ENCODE results near the gene TNFAIP1. TPM values are rescaled to one million over a fixed set of nuclear protein-coding genes. Genes with fewer than 3 reads are reported as not detected.
A peak's percentile ranks its signal among the peaks of the same experiment; 100 is the strongest.

Gene TNFAIP1, protein sequence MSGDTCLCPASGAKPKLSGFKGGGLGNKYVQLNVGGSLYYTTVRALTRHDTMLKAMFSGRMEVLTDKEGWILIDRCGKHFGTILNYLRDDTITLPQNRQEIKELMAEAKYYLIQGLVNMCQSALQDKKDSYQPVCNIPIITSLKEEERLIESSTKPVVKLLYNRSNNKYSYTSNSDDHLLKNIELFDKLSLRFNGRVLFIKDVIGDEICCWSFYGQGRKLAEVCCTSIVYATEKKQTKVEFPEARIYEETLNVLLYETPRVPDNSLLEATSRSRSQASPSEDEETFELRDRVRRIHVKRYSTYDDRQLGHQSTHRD
- total RNA-seq (10 to 100 TPM; 35.0 to 59.6 TPM), polyA plus RNA-seq (10 to 100 TPM; 17.7 to 36.9 TPM)
- long read RNA-seq, donor 1, transcript TNFAIP1-201 (7 exons, 3,627 nt) = major isoform, 8 of 8 reads
- long read RNA-seq, donor 1, partial matches to known transcripts = 0 of 8 reads
- long read RNA-seq, donor 1, other reads (novel, unspliced or antisense) = 0 of 8 reads
- long read RNA-seq, donor 2, partial matches to known transcripts = 0 of 2 reads
- long read RNA-seq, donor 2, other reads (novel, unspliced or antisense) = 0 of 2 reads
- long read RNA-seq, donor 3, partial matches to known transcripts = 0 of 5 reads
- long read RNA-seq, donor 3, other reads (novel, unspliced or antisense) = 0 of 5 reads
- long read RNA-seq, donor 4, partial matches to known transcripts = 0 of 2 reads
- long read RNA-seq, donor 4, other reads (novel, unspliced or antisense) = 0 of 2 reads
- long read RNA-seq, donor 5, transcript TNFAIP1-201 (7 exons, 3,627 nt) = major isoform, 7 of 116 reads
- long read RNA-seq, donor 5, partial matches to known transcripts = 81 of 116 reads
- long read RNA-seq, donor 5, other reads (novel, unspliced or antisense) = 25 of 116 reads

DNA sequence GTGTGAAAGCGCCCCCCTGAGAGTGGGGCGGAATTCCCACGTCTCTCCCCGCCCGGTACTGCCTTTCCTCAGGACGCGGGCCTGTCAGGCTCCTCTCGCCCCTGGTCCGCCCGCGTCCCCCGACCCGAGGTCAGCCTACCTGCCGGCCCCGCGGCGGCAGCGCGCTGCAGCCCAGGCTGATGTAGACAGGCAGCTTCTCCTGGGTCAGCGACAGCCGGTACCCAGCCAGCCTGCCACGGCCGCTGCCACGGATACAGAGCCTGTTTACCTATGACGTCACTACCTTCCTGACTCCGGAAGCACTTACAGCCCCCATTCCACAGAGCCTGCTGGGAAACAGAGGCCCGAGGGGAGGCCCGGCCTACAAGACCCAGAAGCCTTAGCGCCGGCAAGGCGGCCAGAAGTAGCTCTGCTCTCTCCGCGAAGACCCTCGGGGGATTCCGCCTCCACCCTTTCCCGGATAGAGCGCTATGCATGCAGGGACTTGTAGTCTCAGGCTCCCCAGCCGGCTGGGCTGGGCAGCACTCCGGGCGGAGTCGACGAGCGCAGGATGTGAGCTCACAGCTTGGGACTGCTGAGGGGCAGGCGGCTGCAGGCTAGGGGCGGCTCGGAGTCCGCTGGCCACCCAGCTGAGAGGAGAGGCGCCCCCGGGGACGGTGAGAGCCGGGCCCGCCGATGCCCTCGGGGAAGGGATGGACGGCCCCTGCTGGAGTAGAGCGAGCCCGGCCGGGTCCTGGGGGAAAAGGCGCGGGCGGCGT lies at the start of gene TNFAIP1, which contains the start of gene IFT20:
TNFAIP1 (plus strand) TSS at position 561 of the 758 bp plus-strand sequence. CDS start 3,761 bp downstream, outside the sequence.
IFT20 (minus strand) TSS at position 272 of the 758 bp plus-strand sequence. CDS start 3,487 bp downstream, outside the sequence.
- ATAC-seq (ENCODE audit: insufficient read depth, low FRiP score) = peak; percentile 95
- Histone ChIP-seq H3K9ac (ENCODE audit: insufficient read depth in 1 of 2, low read length in 2 of 2) (peak within 1 kb of the TSS; percentile 91 to 97), H3K27ac (ENCODE audit: low read depth in 1 of 2, low read length in 1 of 2) (peak within 1 kb of the TSS; percentile 93 to 97), H3K27me3 (ENCODE audit: control insufficient read depth in 3 of 3, insufficient read depth in 3 of 3, low read length in 2 of 3) (no peaks in the 10 kb centered on the region), H3K36me3 (ENCODE audit: control insufficient read depth in 4 of 4, insufficient read depth in 4 of 4, low read length in 4 of 4) (peaks cover 0 to 24% (median 12%) of the 10 kb centered on the region in 4 donors), H3K4me3 (peak within 1 kb of the TSS; percentile 86), H3K4me1 (ENCODE audit: control insufficient read depth in 5 of 5, insufficient read depth in 5 of 5, low read length in 5 of 5) (peaks cover 4 to 24% (median 6%) of the 10 kb centered on the region in 5 donors), H3K9me3 (ENCODE audit: control insufficient read depth in 4 of 4, insufficient read depth in 3 of 4, low read length in 3 of 4) (no peaks in the 10 kb centered on the region)
- TF ChIP-seq, protein P1, sequence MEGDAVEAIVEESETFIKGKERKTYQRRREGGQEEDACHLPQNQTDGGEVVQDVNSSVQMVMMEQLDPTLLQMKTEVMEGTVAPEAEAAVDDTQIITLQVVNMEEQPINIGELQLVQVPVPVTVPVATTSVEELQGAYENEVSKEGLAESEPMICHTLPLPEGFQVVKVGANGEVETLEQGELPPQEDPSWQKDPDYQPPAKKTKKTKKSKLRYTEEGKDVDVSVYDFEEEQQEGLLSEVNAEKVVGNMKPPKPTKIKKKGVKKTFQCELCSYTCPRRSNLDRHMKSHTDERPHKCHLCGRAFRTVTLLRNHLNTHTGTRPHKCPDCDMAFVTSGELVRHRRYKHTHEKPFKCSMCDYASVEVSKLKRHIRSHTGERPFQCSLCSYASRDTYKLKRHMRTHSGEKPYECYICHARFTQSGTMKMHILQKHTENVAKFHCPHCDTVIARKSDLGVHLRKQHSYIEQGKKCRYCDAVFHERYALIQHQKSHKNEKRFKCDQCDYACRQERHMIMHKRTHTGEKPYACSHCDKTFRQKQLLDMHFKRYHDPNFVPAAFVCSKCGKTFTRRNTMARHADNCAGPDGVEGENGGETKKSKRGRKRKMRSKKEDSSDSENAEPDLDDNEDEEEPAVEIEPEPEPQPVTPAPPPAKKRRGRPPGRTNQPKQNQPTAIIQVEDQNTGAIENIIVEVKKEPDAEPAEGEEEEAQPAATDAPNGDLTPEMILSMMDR (IDR thresholded peaks at IDR 0.05; ENCODE audit: control extremely low read depth, extremely low read depth) = no peak
- DNase-seq = peak; percentile 100
- WGBS, 2 donors = 0% methylated on average over 62 of the region's 62 CpGs

DNA sequence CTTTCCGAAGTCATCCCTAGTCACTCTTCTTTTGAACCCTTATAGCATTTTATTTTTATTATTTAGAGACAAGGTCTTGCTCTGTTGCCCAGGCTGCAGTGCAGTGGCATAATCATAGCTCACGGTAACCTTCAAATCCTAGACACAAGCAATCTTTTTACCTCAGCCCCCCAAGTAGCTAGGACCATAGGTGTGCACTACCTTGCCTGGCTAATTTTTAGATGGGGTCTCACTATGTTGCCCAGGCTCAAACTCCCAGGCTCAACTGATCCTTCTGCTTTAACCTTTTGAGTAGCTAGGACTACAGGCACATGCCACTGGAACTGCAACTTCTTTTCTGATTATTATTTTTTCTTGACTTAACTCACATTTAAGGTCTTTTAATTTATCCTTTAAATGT lies 49.6 kb upstream of the TNFAIP1 start:
- H3K9me3 ChIP-seq (ENCODE audit: control insufficient read depth in 4 of 4, insufficient read depth in 3 of 4, low read length in 3 of 4) = no peaks in the 10 kb centered on the region
- WGBS, 2 donors = 50 to 70% methylated on average over 2 of the region's 2 CpGs
- H3K27ac ChIP-seq (ENCODE audit: low read depth in 1 of 2, low read length in 1 of 2) = no peak overlapping the region
- TF ChIP-seq, protein P1 (IDR thresholded peaks at IDR 0.05; ENCODE audit: control extremely low read depth, extremely low read depth) = no peak
- H3K4me3 ChIP-seq = no peak overlapping the region
- ATAC-seq (ENCODE audit: insufficient read depth, low FRiP score) (no peak), DNase-seq (no peak)
- H3K4me1 ChIP-seq (ENCODE audit: control insufficient read depth in 5 of 5, insufficient read depth in 5 of 5, low read length in 5 of 5) = no peaks in the 10 kb centered on the region
- no peaks in the 10 kb centered on the region for H3K36me3 ChIP-seq (ENCODE audit: control insufficient read depth in 4 of 4, insufficient read depth in 4 of 4, low read length in 4 of 4)
- no peaks in the 10 kb centered on the region for H3K27me3 ChIP-seq (ENCODE audit: control insufficient read depth in 3 of 3, insufficient read depth in 3 of 3, low read length in 2 of 3)
- H3K9ac ChIP-seq (ENCODE audit: insufficient read depth in 1 of 2, low read length in 2 of 2) = no peak overlapping the region

DNA sequence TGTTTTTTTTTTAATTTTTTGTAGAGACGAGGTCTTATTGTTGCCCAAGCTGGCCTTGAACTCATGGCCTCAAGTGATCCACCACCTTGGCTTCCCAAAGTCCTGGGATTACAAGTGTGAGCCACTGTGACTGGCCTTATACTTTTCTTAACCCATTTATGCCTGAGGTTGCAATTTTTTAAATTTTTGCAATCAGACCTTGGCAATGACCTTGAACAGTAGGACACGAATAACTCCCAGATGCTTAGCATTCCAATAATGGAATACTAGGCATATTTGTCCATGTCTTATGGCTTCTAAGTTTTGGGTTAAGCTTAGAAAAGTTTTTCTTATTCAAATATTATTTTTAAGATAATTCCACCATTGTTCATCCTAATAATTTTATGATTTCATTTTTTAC lies 44.9 kb upstream of the TNFAIP1 start:
- DNase-seq (no peak), ATAC-seq (ENCODE audit: insufficient read depth, low FRiP score) (no peak)
- 67 to 79% methylated on average over 2 of the region's 2 CpGs for WGBS, 2 donors
- Histone ChIP-seq H3K9ac (ENCODE audit: insufficient read depth in 1 of 2, low read length in 2 of 2) (no peak overlapping the region), H3K27me3 (ENCODE audit: control insufficient read depth in 3 of 3, insufficient read depth in 3 of 3, low read length in 2 of 3) (no peaks in the 10 kb centered on the region), H3K36me3 (ENCODE audit: control insufficient read depth in 4 of 4, insufficient read depth in 4 of 4, low read length in 4 of 4) (no peaks in the 10 kb centered on the region), H3K4me3 (no peak overlapping the region), H3K27ac (ENCODE audit: low read depth in 1 of 2, low read length in 1 of 2) (no peak overlapping the region), H3K4me1 (ENCODE audit: control insufficient read depth in 5 of 5, insufficient read depth in 5 of 5, low read length in 5 of 5) (no peaks in the 10 kb centered on the region), H3K9me3 (ENCODE audit: control insufficient read depth in 4 of 4, insufficient read depth in 3 of 4, low read length in 3 of 4) (no peaks in the 10 kb centered on the region)
- TF ChIP-seq, protein P1 (IDR thresholded peaks at IDR 0.05; ENCODE audit: control extremely low read depth, extremely low read depth) = no peak

All from lung (tissue), 16 donors.